ENCODE measurements around the gene NKAIN4.

- TF ChIP-seq CEBPB (IDR thresholded peaks at IDR 0.05) = no peak
- TF ChIP-seq YY1 (IDR thresholded peaks at IDR 0.05; ENCODE audit: low read depth) = no peak
- TF ChIP-seq REST (IDR thresholded peaks at IDR 0.05; ENCODE audit: low read depth) = no peak
- TF ChIP-seq TCF12 (IDR thresholded peaks at IDR 0.05; ENCODE audit: low read depth) = no peak
- TF ChIP-seq, protein P1, sequence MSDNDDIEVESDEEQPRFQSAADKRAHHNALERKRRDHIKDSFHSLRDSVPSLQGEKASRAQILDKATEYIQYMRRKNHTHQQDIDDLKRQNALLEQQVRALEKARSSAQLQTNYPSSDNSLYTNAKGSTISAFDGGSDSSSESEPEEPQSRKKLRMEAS (IDR thresholded peaks at IDR 0.05) = no peak
- no peak for TF ChIP-seq CREB1 (IDR thresholded peaks at IDR 0.05; ENCODE audit: low read depth)
- TF ChIP-seq EGR1 (IDR thresholded peaks at IDR 0.05) = no peak
- TF ChIP-seq RAD21 (IDR thresholded peaks at IDR 0.05; ENCODE audit: low read depth) = no peak
- no peak for TF ChIP-seq USF1 (IDR thresholded peaks at IDR 0.05)
These were observed 1.9 kb upstream of the NKAIN4 start for GRCh38 chr20:63255931-63256704.
